ENCODE results near the gene RRAS2.

RRAS2 gene

GRCh38 chr11:14234446-14234845 lies 124.5 kb downstream of the RRAS2 start:
- DNase-seq (ENCODE audit: low read depth), result no peak
- H3K4me3 ChIP-seq (ENCODE audit: low read depth, low read length), result no peak overlapping the region
- no peak for TF ChIP-seq CTCF (IDR thresholded peaks at IDR 0.05; ENCODE audit: low read depth, low read length, missing control alignments)

GRCh38 chr11:14232652-14233051 lies 126.3 kb downstream of the RRAS2 start:
- H3K4me3 ChIP-seq (ENCODE audit: low read depth, low read length), result no peak overlapping the region
- TF ChIP-seq CTCF (IDR thresholded peaks at IDR 0.05; ENCODE audit: low read depth, low read length, missing control alignments), result peak; percentile 39
- no peak for DNase-seq (ENCODE audit: low read depth)

GRCh38 chr11:14230407-14230806 lies 128.6 kb downstream of the RRAS2 start:
- TF ChIP-seq CTCF (IDR thresholded peaks at IDR 0.05; ENCODE audit: low read depth, low read length, missing control alignments), result no peak
- H3K4me3 ChIP-seq (ENCODE audit: low read depth, low read length), result no peak overlapping the region
- no peak for DNase-seq (ENCODE audit: low read depth)

- no peak overlapping the region for H3K4me3 ChIP-seq (ENCODE audit: low read depth, low read length)
- TF ChIP-seq CTCF (IDR thresholded peaks at IDR 0.05; ENCODE audit: low read depth, low read length, missing control alignments), result no peak
- DNase-seq (ENCODE audit: low read depth), result no peak
Measured at GRCh38 chr11:14229472-14229871, 129.5 kb downstream of the RRAS2 start.

- no peak for TF ChIP-seq CTCF (IDR thresholded peaks at IDR 0.05; ENCODE audit: low read depth, low read length, missing control alignments)
- no peak for DNase-seq (ENCODE audit: low read depth)
- H3K4me3 ChIP-seq (ENCODE audit: low read depth, low read length), result no peak overlapping the region
Measured at GRCh38 chr11:14228356-14228755, 130.6 kb downstream of the RRAS2 start.

Data from GM12864 (cell line).